ENCODE data around the gene TRRAP.

DNA sequence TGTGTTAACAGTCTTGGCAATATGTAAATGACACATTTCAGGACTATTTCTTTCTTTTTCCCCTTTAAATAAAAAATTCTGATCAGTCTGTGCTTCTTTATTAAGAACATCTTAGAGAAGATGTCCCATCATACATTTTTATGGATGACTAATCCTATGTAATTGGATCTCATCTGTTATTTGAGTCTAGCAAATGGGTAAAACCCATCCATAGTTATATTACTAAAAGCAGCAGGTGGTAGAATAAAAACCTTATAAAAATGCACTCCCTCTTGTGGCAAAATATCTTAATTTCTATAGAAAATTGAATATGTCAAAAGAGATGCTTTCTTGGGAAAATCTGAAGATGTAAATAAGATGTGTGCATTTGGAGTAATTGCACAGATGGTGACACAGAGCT is 35.3 kb downstream of the TRRAP start:
- TF ChIP-seq CTCF (conservative IDR thresholded peaks at IDR 0.05; ENCODE audit: low read depth in 2 of 2) (no peak), CREB1 (CRISPR knock-in tag; IDR thresholded peaks at IDR 0.05; ENCODE audit: low read depth) (no peak), POLR2AphosphoS5 (IDR thresholded peaks at IDR 0.05; ENCODE audit: low read depth) (no peak), ZNF114 (CRISPR knock-in tag; IDR thresholded peaks at IDR 0.05) (no peak), JUNB (IDR thresholded peaks at IDR 0.05; ENCODE audit: unreplicated experiment) (no peak), EZH2 (IDR thresholded peaks at IDR 0.05; ENCODE audit: low read depth, unreplicated experiment) (no peak), EZH2phosphoT487 (IDR thresholded peaks at IDR 0.05; ENCODE audit: unreplicated experiment) (no peak), NANOG (IDR thresholded peaks at IDR 0.05; ENCODE audit: borderline replicate concordance) (no peak), STAT1 (IDR thresholded peaks at IDR 0.05; ENCODE audit: unreplicated experiment) (no peak)
- TF ChIP-seq, protein P1, sequence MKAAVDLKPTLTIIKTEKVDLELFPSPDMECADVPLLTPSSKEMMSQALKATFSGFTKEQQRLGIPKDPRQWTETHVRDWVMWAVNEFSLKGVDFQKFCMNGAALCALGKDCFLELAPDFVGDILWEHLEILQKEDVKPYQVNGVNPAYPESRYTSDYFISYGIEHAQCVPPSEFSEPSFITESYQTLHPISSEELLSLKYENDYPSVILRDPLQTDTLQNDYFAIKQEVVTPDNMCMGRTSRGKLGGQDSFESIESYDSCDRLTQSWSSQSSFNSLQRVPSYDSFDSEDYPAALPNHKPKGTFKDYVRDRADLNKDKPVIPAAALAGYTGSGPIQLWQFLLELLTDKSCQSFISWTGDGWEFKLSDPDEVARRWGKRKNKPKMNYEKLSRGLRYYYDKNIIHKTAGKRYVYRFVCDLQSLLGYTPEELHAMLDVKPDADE (IDR thresholded peaks at IDR 0.05) = no peak

Data from GM23338 (cell line).